Smooth muscle cell (in vitro differentiated cells): ENCODE measurements around the gene MS4A12. TPM values are rescaled to one million over a fixed set of nuclear protein-coding genes. Genes with fewer than 3 reads are reported as not detected.

Experiments used
- DNase-seq: peaks from one replicate; lab custom pipeline; 2025; ENCODE audit not compliant: unreplicated experiment; lab: John Stamatoyannopoulos, UW
- H2AFZ ChIP-seq: fragments of 200-600 bp; sonication (generic); 2 replicates; pipeline ENCODE4 v1.6.0; 2016; ENCODE audit warnings: antibody characterized with exemption, low read depth, mild to moderate bottlenecking
- H3F3A ChIP-seq: fragments of 200-600 bp; sonication (generic); 2 replicates; pipeline ENCODE4 v1.6.0; 2017; ENCODE audit warnings: antibody characterized with exemption, low read depth
- H3K27ac ChIP-seq: fragments of 200-600 bp; sonication (generic); 2 replicates; pipeline ENCODE4 v1.5.1; 2016; ENCODE audit warnings: low read depth, mild to moderate bottlenecking
- H3K27me3 ChIP-seq: fragments of 200-600 bp; sonication (generic); 2 replicates; pipeline ENCODE4 v1.6.1; 2016; ENCODE audit warnings: low read depth, mild to moderate bottlenecking
- H3K36me3 ChIP-seq: fragments of 200-600 bp; sonication (generic); 2 replicates; pipeline ENCODE4 v1.5.1; 2016; ENCODE audit warnings: low read depth
- H3K4me1 ChIP-seq: fragments of 200-600 bp; sonication (generic); 2 replicates; pipeline ENCODE4 v1.5.1; 2016; ENCODE audit warnings: low read depth
- H3K4me2 ChIP-seq: fragments of 200-600 bp; sonication (generic); 2 replicates; pipeline ENCODE4 v1.6.0; 2016; ENCODE audit warnings: mild to moderate bottlenecking
- H3K4me3 ChIP-seq: fragments of 200-600 bp; sonication (generic); 2 replicates; pipeline ENCODE4 v1.5.1; 2016; ENCODE audit warnings: mild to moderate bottlenecking
- H3K79me2 ChIP-seq: fragments of 200-600 bp; sonication (generic); 2 replicates; pipeline ENCODE4 v1.6.0; 2016; ENCODE audit warnings: low read depth, mild to moderate bottlenecking
- H3K9ac ChIP-seq: fragments of 200-600 bp; sonication (generic); 2 replicates; pipeline ENCODE4 v1.6.0; 2016; ENCODE audit warnings: low read depth
- H3K9me3 ChIP-seq: fragments of 200-600 bp; sonication (generic); replicated peaks from 2 replicates; pipeline ENCODE4 v1.5.1; 2016; ENCODE audit warnings: low read depth
- H4K20me1 ChIP-seq: fragments of 200-600 bp; sonication (generic); 2 replicates; pipeline ENCODE4 v1.6.0; 2016; ENCODE audit warnings: low read depth
- WGBS: methylation state at CpG from one replicate; pipeline ENCODE4 v1.1.7; 2016; ENCODE audit warnings: low lambda C conversion rate; 5-methylcytosine and 5-hydroxymethylcytosine counted together
- polyA plus RNA-seq: library from polyadenylated mRNA; unstranded; fragments of >200 nt; fragmentation: Nextera tagmentation; extraction: Ambion mirVana; gene quantifications from 2 replicates; pipeline ENCODE4 v1.2.1, GENCODE V29; 2016
- total RNA-seq: library from RNA; depleted of rRNA; stranded (reverse); fragments of >200 nt; gene quantifications from 2 replicates; pipeline ENCODE4 v1.2.3, GENCODE V29; 2014
- TF ChIP-seq, protein P1 (sequence below): fragments of 200-600 bp; sonication (generic); IDR thresholded peaks from 2 replicates; pipeline ENCODE4 v1.5.1; 2017; ENCODE audit warnings: borderline replicate concordance, mild to moderate bottlenecking, antibody characterized with exemption; ENCODE audit not compliant: insufficient read depth, poor library complexity, severe bottlenecking

Gene MS4A12
- total and polyA plus RNA-seq, 2 experiments from 2014 or later = not detected

DNA sequence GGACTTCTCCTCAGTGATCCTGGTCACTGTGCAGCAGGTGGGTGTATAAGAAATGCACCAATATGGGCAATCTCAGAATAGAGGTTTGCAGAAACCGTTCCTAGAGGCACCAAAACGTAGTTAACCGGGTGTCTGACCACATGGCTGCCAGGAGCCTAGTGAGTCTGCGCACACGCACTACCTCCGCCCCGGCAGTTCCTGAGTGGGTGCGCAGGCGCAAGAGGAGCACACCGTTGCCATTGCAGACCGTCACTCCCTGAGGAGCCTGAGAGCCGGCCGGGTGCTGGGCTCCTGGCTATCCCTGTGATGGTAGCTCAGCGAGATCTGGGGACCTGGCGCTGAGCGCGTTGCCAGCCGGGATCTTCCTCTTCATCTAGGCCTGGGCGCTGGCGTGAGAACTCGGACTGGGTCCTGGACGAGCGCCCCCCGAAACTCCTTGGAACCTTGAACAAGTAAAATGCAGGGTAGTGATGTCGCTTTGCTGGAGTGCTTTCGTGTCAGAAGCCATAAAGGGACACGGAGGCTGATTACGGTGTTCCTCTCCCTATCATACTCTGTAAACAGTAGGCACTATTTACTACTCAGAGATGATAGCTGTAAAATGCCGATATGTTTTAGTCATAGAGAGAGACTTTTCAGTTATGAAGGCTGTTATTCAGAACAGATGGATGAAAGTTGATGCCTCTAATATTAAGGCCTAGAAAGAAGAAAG, 22.7 kb downstream of the MS4A12 start, which contains the start of gene MS4A13:
Gene MS4A13 (plus strand): TSS at position 249 of the 712 bp plus-strand sequence. CDS start 2,692 bp downstream, outside the sequence.
- Histone ChIP-seq H3K79me2 (no peaks in the 10 kb centered on the region), H4K20me1 (no peaks in the 10 kb centered on the region), H3K36me3 (no peaks in the 10 kb centered on the region), H3F3A (no peaks in the 10 kb centered on the region), H3K4me2 (no peak within 1 kb of the TSS), H3K9ac (no peak within 1 kb of the TSS), H3K4me3 (no peak within 1 kb of the TSS), H3K9me3 (no peaks in the 10 kb centered on the region), H2AFZ (no peak within 1 kb of the TSS), H3K27me3 (no peaks in the 10 kb centered on the region), H3K4me1 (no peaks in the 10 kb centered on the region), H3K27ac (no peak within 1 kb of the TSS)
- TF ChIP-seq, protein P1, sequence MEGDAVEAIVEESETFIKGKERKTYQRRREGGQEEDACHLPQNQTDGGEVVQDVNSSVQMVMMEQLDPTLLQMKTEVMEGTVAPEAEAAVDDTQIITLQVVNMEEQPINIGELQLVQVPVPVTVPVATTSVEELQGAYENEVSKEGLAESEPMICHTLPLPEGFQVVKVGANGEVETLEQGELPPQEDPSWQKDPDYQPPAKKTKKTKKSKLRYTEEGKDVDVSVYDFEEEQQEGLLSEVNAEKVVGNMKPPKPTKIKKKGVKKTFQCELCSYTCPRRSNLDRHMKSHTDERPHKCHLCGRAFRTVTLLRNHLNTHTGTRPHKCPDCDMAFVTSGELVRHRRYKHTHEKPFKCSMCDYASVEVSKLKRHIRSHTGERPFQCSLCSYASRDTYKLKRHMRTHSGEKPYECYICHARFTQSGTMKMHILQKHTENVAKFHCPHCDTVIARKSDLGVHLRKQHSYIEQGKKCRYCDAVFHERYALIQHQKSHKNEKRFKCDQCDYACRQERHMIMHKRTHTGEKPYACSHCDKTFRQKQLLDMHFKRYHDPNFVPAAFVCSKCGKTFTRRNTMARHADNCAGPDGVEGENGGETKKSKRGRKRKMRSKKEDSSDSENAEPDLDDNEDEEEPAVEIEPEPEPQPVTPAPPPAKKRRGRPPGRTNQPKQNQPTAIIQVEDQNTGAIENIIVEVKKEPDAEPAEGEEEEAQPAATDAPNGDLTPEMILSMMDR = no peak
- DNase-seq = no peak
- WGBS = 90% methylated on average over 26 of the region's 29 CpGs

DNA sequence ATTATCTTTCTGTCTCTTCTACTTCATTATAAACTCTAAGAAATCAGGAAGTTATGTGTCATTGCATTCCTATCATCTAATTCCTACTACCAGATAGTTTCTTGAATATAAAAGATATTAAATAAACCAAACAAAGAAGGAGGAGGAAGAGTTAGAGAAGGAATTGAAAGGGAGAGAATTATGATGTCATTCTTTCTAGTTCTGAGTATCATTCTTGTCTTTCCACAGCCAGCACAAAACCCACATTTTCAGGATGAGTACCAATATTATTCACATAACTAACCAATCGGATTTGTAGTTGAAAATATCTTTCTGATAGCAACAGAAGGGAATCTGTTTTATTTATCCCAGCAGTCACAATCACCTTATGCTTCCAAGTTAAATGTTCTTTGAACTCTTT, 35.9 kb downstream of the MS4A12 start:
- Histone ChIP-seq H3K4me3 (no peak overlapping the region), H3K27ac (no peak overlapping the region), H3K4me1 (no peaks in the 10 kb centered on the region), H3K4me2 (no peak overlapping the region), H3K27me3 (no peaks in the 10 kb centered on the region), H3K36me3 (no peaks in the 10 kb centered on the region), H3K9me3 (no peaks in the 10 kb centered on the region), H2AFZ (no peak overlapping the region), H4K20me1 (no peaks in the 10 kb centered on the region), H3F3A (no peaks in the 10 kb centered on the region), H3K9ac (no peak overlapping the region), H3K79me2 (no peaks in the 10 kb centered on the region)
- TF ChIP-seq, protein P1 = no peak
- DNase-seq = no peak
- WGBS = 44% methylated on average over 1 of the region's 1 CpG

DNA sequence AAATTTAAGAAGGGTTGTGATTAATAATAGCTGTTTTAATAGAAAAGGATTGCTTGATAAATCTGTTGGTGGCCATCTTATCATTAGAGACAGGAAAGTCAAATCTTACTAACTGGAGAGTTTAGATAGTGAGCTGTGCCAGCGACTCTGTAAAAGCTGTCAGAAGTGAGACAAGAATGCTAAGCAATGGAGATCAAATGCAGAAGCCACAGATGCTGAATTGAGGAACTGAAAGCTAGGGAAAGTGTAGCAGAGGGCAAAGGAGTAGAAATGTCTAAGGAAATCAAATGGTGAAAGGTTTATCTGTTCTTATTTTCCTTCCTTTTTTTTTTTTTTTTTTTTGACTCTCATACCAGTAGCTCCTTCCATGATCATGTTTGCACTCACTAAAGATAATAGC, 36.4 kb downstream of the MS4A12 start:
- Histone ChIP-seq H3K9me3 (no peaks in the 10 kb centered on the region), H2AFZ (no peak overlapping the region), H3F3A (no peaks in the 10 kb centered on the region), H3K27me3 (no peaks in the 10 kb centered on the region), H3K79me2 (no peaks in the 10 kb centered on the region), H4K20me1 (no peaks in the 10 kb centered on the region), H3K36me3 (no peaks in the 10 kb centered on the region), H3K4me1 (no peaks in the 10 kb centered on the region), H3K9ac (no peak overlapping the region), H3K4me3 (no peak overlapping the region), H3K4me2 (no peak overlapping the region), H3K27ac (no peak overlapping the region)
- WGBS = 17% methylated on average over 1 of the region's 1 CpG
- TF ChIP-seq, protein P1 = no peak
- DNase-seq = no peak
